GM18520 (cell line): Measurements from ENCODE around the gene REV1.

Experiments
- ATAC-seq: cut with Tn5 transposase; IDR thresholded peaks from one replicate; pipeline ENCODE4 v1.9.1; 2021; ENCODE audit not compliant: unreplicated experiment

Gene REV1

GRCh38 chr2:99451280-99451679 lies 38.5 kb downstream of the REV1 start:
- no peak for ATAC-seq

GRCh38 chr2:99450199-99450598 lies 39.6 kb downstream of the REV1 start:
- ATAC-seq, result no peak

GRCh38 chr2:99448556-99448955 lies 41.3 kb downstream of the REV1 start:
- ATAC-seq, result no peak

GRCh38 chr2:99445065-99445464 lies 44.8 kb downstream of the REV1 start:
- no peak for ATAC-seq

- no peak for ATAC-seq
Measured at GRCh38 chr2:99444222-99444621, 45.6 kb downstream of the REV1 start.

GRCh38 chr2:99442837-99443236 lies 47.0 kb downstream of the REV1 start:
- no peak for ATAC-seq

GRCh38 chr2:99439971-99440505 lies 49.8 kb downstream of the REV1 start:
- no peak for ATAC-seq

- no peak for ATAC-seq
Measured at GRCh38 chr2:99436874-99437273, 52.9 kb downstream of the REV1 start.

- ATAC-seq, result no peak
Measured at GRCh38 chr2:99433340-99433739, 56.5 kb downstream of the REV1 start.

GRCh38 chr2:99431587-99432275 lies 58.1 kb downstream of the REV1 start:
- no peak for ATAC-seq

GRCh38 chr2:99430614-99431291 lies 59.1 kb downstream of the REV1 start:
- ATAC-seq, result no peak

GRCh38 chr2:99425022-99425421 lies 64.8 kb downstream of the REV1 start:
- no peak for ATAC-seq

- ATAC-seq, result no peak
Measured at GRCh38 chr2:99424371-99424770, 65.4 kb downstream of the REV1 start.

GRCh38 chr2:99422599-99422998 lies 67.2 kb downstream of the REV1 start:
- ATAC-seq, result no peak

GRCh38 chr2:99421469-99421868 lies 68.3 kb downstream of the REV1 start:
- ATAC-seq, result no peak

GRCh38 chr2:99420751-99421299 lies 69.0 kb downstream of the REV1 start:
- no peak for ATAC-seq

GRCh38 chr2:99420031-99420430 lies 69.8 kb downstream of the REV1 start:
- ATAC-seq, result no peak

- ATAC-seq, result no peak
Measured at GRCh38 chr2:99417396-99417795, 72.4 kb downstream of the REV1 start.

GRCh38 chr2:99414566-99414965 lies 75.3 kb downstream of the REV1 start:
- no peak for ATAC-seq

GRCh38 chr2:99410276-99410675 lies 79.5 kb downstream of the REV1 start:
- no peak for ATAC-seq

GRCh38 chr2:99406137-99406536 lies 83.7 kb downstream of the REV1 start:
- no peak for ATAC-seq
